Activated CD4-positive, CD25-positive, alpha-beta regulatory T cell treated with anti-CD3 and anti-CD28 coated beads, Interleukin-2, amount 50 U/mL, for 16 hours (primary cell): ENCODE measurements around the gene RBM5.
"Not testable (repeated sequence)": the region's sequence is repeated elsewhere in the genome, so short reads cannot be mapped to it uniquely, and the experiment has no call there.

Experiments
- DNase-seq: peaks from one replicate; pipeline ENCODE4 v3.0.0-alpha.2; 2020; ENCODE audit warnings: low read depth, low spot score

RBM5 gene

GRCh38 chr3:50088725-50089608, at the start of gene RBM5:
Gene RBM5, plus strand, starts transcription at chr3:50088919. Its CDS starts 1,516 bp downstream, at chr3:50090435.
- DNase-seq: peak; percentile 81

GRCh38 chr3:50044976-50045375, 43.7 kb upstream of the RBM5 start:
- DNase-seq: no peak

GRCh38 chr3:50047426-50047825, 41.3 kb upstream of the RBM5 start:
- DNase-seq: no peak

- DNase-seq: no peak
These were observed 38.4 kb upstream of the RBM5 start for GRCh38 chr3:50050361-50050760.

- no peak for DNase-seq
These were observed 31.0 kb upstream of the RBM5 start for GRCh38 chr3:50057756-50058155.

GRCh38 chr3:50068134-50068533, 20.6 kb upstream of the RBM5 start:
- DNase-seq: no peak

- DNase-seq: no peak
These were observed 10.6 kb upstream of the RBM5 start for GRCh38 chr3:50078091-50078490.

- no peak for DNase-seq
These were observed 10.1 kb upstream of the RBM5 start for GRCh38 chr3:50078622-50079021.

GRCh38 chr3:50084951-50085350, 3.8 kb upstream of the RBM5 start:
- DNase-seq: not testable (repeated sequence)

GRCh38 chr3:50089609-50089945, 858 bp downstream of the RBM5 start:
- DNase-seq: no peak

- no peak for DNase-seq
These were observed 2.3 kb downstream of the RBM5 start for GRCh38 chr3:50090984-50091383.

GRCh38 chr3:50095352-50095998, 6.8 kb downstream of the RBM5 start:
- no peak for DNase-seq

- DNase-seq: no peak
These were observed 11.7 kb downstream of the RBM5 start for GRCh38 chr3:50100386-50100785.

GRCh38 chr3:50100956-50101845, 12.5 kb downstream of the RBM5 start:
- DNase-seq: no peak

GRCh38 chr3:50102558-50102957, 13.8 kb downstream of the RBM5 start:
- no peak for DNase-seq

GRCh38 chr3:50111757-50112156, 23.0 kb downstream of the RBM5 start:
- no peak for DNase-seq

GRCh38 chr3:50112462-50112861, 23.7 kb downstream of the RBM5 start:
- DNase-seq: no peak

- DNase-seq: no peak
These were observed 28.4 kb downstream of the RBM5 start for GRCh38 chr3:50117120-50117519.

GRCh38 chr3:50118237-50118636, 29.5 kb downstream of the RBM5 start:
- no peak for DNase-seq

GRCh38 chr3:50119786-50120185, 31.1 kb downstream of the RBM5 start:
- DNase-seq: no peak

GRCh38 chr3:50120364-50121071, 31.8 kb downstream of the RBM5 start:
- DNase-seq: no peak
